ENCODE measurements around the gene GFM1.

GFM1 gene

DNA sequence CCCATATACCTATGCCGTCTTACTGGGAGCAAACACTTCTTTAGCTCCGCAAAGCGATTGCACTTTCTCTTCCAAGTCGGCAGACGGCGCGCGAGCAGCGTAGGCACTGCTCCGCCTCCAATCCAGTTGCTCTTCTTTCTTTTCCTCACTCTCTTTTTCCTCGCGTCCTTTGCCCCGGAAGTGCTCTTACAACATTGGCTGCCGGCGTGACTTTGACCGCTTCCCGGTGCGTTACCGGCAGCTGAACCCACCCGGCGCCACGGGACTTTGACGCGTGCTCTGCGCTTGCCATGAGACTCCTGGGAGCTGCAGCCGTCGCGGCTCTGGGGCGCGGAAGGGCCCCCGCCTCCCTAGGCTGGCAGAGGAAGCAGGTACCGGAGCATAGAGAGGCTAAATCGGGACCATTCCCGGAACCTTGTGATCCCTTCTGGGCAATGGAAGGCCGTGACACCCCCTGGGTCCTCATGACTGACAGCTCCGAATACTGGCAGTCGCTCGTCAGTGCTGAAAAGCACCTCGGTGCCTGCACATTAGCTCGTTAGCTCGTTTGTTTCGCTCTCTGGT is at the start of gene GFM1:
Gene GFM1, plus strand, starts transcription at position 183 of the 564 bp plus-strand sequence. Its CDS starts 108 bp downstream, at position 291.
- peak; percentile 58 to 96 (median 90) for DNase-seq

DNA sequence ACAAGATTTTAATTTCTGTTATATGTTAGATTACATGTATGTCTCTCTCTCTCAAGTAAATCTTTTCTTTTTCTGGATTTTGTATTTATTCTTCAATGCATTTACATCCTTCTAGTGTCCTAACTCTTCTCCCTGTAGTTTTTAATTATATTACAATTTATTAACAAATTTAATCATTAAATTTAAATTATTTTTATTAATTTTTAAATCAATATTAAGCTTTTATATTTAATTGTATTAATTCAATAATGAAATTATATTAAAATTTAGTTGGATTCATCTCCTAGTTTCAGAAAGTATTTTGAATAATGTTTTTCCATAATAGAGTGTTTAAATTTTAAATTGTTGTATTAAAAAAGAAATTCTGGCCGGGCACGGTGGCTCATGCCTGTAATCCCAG is 43.5 kb upstream of the GFM1 start:
- DNase-seq = no peak

DNA sequence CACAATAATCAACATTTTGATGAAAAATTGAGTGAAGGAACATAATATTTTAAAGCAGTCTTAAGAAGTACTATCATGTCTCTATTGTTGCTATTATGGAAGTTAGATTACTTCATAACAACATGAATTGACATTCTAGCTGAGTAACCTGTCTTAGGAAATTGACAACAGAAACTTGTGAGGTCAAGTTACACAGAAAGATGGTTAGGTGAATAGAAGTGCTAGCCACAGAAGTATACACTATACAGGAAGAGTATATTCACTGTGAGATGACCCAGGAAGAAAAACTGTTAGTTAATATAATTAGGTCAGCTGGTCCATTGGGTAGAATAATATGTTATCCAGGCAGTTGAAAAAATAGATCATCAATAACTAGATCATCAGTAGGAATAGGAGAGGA is 42.1 kb upstream of the GFM1 start:
- no peak for DNase-seq

DNA sequence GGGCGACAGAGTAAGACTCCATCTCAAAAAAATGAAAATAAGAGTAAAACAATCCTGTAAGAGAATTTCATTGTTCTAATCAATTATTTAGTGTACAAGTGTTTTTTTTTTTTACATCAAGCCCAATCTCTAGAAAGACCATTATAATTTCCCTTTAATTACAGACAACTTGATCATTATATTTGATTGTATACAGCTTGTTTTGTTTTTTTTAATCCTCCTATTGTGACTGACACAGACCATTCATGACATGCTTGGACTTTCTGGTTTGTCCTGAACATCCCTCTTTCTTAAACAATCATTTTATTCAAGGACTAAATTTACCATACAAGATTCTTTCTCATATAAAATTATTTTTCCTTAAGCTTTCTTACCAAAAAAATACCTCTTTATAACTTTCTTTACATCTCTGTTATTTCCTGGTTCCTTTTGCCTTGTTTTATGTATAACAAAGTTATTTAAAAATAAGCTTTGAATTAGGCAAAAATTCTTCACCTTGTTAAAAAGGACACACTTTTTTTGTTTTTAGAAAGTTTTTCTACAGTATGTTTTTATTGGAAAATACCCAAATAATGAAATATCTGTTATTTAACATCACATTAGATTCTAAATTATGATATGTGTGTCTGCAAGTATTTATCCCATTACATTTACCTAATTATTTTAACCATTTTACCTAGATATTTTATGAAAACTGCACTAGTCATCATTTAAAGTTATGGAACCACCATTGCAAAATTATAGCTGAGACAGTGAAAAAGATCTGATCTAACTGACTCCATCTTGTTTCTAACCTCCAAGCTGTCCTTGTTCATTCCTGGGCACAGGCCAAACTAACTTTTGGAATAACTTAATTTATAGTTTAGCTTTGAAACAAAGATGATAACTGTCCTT is 26.1 kb upstream of the GFM1 start:
- no peak for DNase-seq

DNA sequence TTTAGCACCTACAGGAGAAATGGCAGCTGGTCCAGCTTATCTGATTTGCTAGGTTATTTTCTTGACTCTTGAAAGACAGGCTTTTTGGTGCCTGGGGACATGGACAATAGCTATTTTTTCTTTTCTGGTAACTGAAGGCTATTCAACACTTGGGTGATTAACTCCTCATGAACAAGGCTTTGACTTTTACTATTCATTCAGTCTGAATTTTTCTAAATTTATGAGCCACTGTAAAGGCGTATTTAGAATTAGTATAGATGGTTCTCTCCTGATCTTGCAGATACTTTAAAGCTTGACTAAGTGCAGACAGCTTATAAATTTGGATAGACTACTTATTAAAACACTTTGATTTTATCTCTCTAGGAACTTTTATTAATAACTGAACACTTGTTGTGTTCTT is 18.4 kb upstream of the GFM1 start:
- DNase-seq = no peak

DNA sequence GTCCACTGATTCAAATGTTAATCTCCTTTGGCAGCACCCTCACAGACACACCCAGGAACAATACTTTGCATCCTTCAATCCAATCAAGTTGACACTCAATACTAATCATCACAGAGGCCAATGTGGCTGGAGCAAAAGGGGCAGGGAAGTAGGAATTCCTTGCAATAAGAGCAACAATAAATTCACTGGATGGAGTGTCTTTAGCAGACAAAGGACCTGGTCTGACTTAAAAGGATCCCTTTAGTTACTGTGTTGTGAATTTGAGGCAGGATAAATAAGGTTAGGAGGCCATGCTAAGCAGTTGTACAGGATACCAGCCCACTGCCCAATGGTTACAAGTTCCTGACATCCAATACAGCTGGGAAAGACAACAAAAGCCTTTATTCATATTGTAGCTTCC is 12.3 kb upstream of the GFM1 start:
- no peak for DNase-seq

DNA sequence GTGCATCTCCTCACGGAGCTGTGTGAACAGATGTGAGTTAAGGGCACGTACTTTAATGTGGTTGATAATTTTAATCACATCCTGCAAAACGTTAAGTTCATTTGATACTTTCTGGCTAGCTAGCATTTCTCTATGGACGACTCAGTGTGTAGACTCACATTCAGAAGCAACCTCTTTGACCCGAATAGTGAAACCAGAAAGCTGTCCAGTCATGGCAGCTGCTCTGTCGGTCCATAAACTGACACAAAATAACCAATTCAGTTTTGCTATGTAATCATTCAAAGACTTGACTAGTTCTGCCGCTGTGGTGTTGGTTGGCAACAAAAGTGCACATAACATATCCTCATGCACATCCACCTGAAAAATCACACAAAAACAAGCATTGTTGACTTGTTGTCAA is 3.7 kb upstream of the GFM1 start:
- DNase-seq = no peak

DNA sequence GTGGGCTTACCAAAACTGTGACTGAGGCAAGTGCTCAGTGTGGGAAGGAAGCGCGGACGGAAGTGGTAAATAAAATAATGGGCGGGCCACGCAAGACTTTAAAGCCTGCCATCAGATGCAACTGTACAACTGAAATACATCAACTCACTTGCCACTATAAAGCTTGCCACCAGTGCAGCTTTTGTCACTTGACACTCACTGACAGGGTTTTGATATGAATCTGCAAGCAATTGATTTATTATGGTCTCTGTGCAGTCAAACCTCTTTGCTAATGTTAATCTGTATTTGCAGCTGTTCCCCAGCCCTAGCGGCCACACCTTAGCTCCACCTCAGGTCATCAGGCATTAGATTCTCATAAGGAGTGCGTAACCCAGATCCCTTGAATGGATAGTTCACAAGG is 2.3 kb upstream of the GFM1 start:
- DNase-seq = no peak

DNA sequence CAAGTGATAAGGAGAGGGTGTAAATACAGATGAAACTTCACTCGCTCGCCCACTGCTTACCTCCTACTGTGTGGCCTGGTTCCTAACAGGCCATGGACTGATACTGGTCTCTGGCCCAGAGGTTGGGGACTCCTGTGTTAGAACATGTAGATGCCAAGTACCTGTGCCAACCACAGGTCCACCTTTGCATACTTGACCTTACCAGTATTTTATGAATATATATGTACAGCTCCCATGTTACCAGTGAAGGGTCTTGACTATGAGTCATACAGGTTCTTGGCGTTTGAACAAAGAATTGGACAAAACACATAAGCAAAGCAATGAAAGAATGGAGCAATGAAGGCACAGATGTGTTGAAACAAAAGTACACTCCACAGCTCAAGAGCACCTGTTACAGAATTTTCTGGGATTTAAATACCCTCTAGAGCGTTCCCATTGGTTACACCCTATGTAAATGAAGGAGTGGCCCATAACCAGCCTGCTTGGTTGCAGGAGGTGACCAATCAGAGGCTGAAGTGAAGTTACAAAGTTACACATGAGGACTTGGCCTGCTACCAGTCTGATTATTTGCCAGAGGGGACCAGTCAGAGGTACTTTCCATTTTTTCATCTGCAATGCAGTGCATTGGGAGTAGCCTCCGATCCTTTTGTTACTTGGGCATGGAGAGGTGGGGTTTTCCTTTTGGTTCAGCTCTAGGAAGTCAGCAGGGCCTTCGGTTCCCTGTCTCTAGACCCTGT is 1.7 kb upstream of the GFM1 start:
- no peak for DNase-seq

DNA sequence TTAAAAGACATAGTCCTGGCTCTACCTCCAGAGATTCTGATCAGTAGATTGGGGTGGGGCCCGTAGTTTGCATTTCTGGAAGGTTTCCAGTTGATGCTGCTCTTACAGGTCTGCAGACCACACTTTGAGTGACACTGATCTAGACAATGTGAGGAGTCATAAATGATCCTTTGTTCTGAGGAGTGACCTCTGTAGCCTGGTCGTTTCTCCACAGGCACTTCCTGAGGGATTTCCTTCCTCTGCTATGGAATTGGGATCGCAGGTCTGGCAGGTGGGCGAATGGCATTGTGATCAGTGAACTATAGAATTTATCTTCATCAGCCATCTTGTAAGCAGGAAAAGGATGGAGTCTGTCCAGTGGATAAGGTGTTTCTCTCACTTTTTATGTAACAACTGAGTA is 5.5 kb downstream of the GFM1 start:
- no peak for DNase-seq

DNA sequence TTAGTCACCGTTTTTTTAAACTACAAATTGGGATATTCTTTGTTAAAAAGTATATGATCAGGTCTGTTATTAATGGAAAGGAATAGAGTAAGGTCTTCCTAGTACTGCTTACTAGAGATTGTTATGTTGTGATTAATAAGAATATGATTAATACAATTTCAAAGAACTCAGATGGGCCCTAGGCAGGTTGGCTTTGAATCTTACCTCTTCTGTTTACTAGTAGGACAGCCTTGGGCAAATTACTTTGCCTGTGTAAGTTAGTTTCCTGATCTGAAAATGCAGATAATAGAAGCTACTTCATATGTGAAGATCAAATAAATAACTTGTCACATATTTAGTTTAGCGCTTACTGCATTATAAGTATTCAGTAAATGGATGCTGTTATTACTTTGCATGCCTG is 6.9 kb downstream of the GFM1 start:
- no peak for DNase-seq

DNA sequence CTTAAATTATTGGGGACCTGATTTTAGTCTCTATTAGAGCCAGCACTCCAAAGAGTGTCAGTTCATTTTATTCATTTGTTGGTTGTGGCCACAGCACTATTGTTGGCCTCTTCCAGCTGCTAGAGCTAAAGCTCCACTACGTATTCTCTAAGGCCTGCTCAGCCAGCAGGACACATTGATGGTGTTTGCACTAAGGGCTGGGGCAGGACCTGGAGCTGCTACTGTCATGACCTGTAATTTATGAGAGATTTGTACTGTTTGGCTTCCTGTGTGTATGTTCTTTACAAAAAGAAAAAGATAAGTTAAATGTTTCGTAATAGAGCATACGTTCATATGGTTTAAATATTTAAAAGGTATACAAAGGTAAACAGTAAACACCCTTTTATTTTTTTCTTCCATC is 8.1 kb downstream of the GFM1 start:
- no peak for DNase-seq

DNA sequence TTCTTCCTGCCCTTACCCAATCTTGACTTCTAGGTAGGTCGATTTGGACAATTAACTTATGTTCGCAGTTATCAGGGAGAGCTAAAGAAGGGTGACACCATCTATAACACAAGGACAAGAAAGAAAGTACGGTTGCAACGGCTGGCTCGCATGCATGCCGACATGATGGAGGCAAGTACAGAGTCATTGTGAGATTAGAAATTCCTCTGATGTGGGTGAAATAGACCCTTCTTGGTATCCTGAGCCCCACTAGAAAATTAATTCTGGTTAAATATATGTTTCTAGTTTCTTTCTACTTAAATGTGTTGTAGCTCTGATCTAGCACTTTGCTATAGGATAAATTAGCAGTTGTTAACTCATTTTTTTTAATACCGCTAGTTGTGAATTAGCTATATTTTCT is 14.6 kb downstream of the GFM1 start:
- no peak for DNase-seq

DNA sequence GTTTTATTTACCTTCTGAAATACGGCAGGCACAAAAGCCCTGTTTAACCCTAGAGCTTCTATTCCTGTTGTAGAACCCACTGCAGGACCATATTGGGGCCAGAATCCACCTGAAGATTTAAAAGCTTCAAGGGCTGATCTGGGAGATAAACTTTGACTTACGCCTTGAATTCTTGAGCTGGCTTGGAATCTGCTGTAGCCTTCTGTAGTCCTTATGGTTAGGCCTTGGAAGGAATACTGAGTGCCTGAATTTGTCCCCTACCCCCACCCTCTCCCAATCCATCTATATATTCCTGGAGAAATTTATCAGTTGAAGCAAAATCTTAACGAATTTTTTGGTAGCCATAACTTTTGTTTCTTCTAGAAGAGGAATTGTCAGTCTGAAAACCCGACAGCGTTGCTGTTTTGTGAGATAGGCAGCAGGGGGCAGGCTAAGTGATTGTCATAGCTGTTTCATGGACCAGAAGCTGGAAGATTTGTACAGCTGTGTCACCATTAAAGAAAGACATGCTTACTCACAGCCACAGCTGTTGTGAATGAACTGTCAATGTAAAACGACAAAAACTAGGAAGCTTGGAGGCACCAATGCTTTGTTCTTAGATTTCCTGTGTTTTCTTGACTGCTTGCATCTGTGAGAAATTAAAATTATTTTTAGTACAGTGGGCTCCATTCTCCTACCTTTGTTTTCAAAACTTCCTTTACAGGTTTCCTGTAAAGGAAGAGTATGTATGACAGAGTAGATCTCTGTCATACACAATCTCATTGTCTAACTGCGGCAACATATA is 15.3 kb downstream of the GFM1 start:
- DNase-seq = peak in 7 of 14 donors; percentile 1 to 34 (median 10)

DNA sequence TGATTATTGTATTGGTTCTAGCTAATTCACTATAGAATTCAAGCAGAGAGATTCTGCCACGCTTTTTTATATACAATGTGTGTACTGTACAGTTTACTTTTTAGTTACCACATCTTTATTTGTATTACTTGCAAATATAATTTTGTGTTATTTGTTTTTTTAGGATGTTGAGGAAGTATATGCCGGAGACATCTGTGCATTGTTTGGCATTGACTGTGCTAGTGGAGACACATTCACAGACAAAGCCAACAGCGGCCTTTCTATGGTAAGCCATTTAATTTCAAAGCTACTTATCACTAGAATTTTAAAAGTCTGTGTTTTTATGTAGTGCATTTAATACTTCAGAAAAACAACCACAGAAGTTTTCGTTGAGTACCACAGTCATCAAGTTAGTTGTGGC is 16.4 kb downstream of the GFM1 start:
- DNase-seq = no peak

DNA sequence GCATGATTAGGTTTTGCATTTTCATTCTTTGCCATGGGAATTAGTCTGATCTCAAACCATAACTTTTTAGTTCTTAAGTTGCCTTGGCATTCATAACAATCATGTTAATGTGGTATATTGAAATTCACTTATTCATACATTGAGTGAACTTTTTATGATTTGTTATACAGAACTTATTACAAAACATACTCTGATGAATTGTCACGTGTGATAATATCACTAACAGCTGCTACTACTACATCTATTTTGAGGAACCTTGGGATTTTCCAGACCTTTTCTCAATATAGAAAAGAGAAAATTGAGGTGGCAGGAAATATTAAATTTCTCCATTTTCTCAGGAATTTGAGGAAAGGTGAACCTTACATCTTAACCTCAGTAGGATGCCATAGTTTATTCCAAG is 18.9 kb downstream of the GFM1 start:
- DNase-seq = no peak

DNA sequence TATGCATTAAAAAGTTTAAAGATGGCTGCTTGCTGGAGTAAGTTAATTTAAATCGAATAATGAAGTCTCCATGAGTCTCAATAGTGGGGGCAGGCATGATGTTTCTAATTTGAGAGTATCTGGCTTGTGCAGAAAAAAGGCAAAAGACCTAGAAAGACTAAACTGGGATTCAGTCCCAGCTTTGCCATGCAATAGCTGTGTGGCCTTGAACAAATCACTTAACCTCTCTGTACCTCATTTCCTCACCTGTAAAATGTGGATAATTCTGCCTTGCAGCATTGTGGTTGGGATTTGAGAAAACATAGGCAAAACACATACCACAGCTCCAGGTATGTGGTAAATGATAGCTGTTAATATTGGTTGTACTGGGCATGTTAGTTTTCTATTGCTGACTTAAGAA is 19.5 kb downstream of the GFM1 start:
- no peak for DNase-seq

DNA sequence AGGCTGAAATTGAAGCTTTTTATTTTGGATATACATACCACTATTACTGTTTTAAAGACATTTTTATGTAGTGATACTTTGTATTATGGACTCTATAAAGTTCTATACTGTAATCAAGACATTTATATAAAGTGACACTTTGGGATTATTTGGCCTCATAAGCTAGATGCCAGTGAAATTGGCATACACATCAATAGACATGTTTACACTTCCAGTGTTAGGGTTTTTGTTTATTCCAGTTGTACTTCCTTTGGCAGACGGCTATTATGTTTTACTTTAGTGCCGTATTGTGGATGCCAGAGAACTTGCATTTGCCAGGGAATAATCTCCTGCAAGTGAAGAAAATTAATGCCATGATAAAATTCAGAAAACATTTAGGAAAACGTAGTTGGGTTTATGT is 22.1 kb downstream of the GFM1 start:
- DNase-seq = no peak

DNA sequence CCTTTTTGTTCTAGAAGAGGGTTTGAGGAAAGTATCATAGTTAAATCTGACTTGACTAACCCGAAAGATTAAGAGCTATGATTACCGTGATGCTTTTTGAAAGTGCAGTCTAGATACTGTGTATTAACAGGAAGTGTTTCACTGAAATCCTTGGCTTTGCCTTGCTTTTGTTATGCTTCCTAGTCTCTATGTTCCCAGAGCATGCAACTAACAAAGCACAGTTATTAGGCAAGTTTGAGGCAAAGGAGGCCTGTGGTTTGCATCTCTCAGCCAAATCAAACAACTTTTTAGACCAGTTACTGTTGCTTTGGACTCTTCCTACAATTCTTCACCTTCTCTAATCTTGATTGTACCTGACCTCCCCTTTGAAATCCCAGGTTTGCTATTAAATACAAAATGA is 24.2 kb downstream of the GFM1 start:
- no peak for DNase-seq

DNA sequence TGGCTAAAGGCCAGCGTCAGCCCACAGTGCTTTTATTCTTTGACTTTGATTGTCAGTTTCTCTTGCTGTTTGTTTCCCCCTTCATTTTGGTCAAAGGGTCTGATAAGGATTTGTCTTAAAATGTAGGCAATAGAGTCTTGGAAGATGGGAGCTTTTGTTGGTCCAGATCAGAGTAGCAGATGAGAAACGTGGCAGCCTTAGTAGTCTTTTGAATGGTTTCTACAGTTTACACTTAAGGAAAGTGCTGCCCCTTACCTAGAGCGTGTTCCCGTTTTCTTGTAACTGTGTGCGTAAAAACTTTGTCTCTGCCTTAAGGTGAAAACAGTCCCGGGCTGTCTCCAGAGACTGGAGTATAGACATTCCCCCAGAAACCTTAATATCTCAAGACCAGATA is 27.5 kb downstream of the GFM1 start:
- DNase-seq = no peak

DNA sequence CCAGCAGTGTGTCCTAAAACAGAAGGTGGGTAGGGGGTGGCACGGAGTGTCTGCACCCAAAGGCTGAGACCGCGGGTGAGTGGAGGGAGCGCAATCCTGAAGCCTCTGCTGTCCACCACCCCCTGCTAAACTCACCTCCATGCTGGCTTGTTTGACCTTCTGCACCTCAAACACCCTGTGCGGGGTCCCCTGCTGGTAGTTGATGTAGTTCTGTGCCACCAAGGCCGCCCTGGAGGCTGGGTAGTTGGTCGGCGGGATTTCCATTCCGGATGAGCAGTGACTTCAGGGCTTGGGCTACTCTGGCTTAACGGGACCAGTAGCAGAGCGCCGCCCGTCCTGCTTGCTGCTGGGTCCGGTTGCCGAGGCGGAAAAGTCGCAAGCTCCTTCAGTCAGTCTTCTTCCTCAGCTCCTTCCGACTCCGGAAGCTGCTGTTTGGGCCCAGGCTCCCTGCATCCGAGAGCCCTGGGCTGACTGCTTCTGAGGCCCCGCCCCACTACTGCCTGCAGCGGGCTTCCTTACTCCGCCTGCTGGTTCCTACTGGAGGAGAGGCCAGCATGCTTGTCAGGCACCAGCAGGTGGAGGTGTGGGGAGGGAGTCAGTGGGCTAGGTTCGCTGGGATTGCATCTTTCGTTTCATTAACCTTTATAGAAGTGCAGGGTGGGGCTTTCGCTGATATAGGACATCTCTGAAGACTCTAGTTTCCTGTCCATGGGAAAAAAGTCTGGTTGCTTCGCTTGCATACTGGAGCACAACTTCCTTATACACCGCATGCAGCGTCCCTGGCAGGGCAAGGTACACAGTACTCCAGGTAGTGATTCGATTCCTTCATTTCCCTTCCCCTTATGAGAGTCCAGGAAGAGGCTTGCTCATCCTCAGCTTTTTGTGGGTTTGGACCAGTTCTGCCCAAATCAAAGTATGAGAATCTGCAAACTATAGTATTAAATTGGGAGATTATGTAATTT is 28.2 kb downstream of the GFM1 start, which contains the start of gene LXN:
Gene LXN, minus strand, starts transcription at position 434 of the 962 bp plus-strand sequence. Its CDS starts 170 bp downstream, at position 264.
- DNase-seq = peak; percentile 2 to 89 (median 21)
